B cell (primary cell): ENCODE results near the gene SCNN1G.

Experiments used
- EZH2 ChIP-seq: IDR thresholded peaks from 2 replicates; pipeline ENCODE4 v1.6.1; 2012; ENCODE audit warnings: borderline replicate concordance, low read depth, mild to moderate bottlenecking, moderate library complexity, low read length; ENCODE audit not compliant: insufficient read depth, poor library complexity, severe bottlenecking
- TF ChIP-seq, protein P1 (sequence below): fragments of 200-600 bp; IDR thresholded peaks from one replicate; pipeline ENCODE4 v1.8.0; 2022; ENCODE audit warnings: antibody characterized with exemption, mild to moderate bottlenecking

- no peak for TF ChIP-seq EZH2
- TF ChIP-seq, protein P1, sequence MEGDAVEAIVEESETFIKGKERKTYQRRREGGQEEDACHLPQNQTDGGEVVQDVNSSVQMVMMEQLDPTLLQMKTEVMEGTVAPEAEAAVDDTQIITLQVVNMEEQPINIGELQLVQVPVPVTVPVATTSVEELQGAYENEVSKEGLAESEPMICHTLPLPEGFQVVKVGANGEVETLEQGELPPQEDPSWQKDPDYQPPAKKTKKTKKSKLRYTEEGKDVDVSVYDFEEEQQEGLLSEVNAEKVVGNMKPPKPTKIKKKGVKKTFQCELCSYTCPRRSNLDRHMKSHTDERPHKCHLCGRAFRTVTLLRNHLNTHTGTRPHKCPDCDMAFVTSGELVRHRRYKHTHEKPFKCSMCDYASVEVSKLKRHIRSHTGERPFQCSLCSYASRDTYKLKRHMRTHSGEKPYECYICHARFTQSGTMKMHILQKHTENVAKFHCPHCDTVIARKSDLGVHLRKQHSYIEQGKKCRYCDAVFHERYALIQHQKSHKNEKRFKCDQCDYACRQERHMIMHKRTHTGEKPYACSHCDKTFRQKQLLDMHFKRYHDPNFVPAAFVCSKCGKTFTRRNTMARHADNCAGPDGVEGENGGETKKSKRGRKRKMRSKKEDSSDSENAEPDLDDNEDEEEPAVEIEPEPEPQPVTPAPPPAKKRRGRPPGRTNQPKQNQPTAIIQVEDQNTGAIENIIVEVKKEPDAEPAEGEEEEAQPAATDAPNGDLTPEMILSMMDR: no peak
Observed at GRCh38 chr16:23254338-23254737, 71.8 kb downstream of the SCNN1G start.
